GM12878 (cell line): ENCODE results near the gene GGNBP2. TPM values are rescaled to one million over a fixed set of nuclear protein-coding genes. Genes with fewer than 3 reads are reported as not detected.

Experiments
- ZBED1 ChIP-seq: IDR thresholded peaks from 2 replicates; pipeline ENCODE4 v1.6.1; 2016; ENCODE audit warnings: borderline replicate concordance
- ZBTB4 ChIP-seq: fragments of 450-650 bp; formaldehyde crosslinking; IDR thresholded peaks from 2 replicates; pipeline ENCODE4 v1.4.0; 2022; ENCODE audit warnings: mild to moderate bottlenecking, moderate library complexity
- polyA plus RNA-seq, 11 experiments: library from polyadenylated mRNA; depleted of rRNA in 4 of 11; unstranded in 6 of 11; stranded (reverse) in 5 of 11; fragments of >200 nt; fragmentation: Nextera tagmentation in 4 of 11; fragmentation: Illumina TruSeq in 1 of 11; extraction: Ambion mirVana in 4 of 11; extraction: Trizol in 1 of 11; gene quantifications; 1 replicate in 1 of 11; 2 replicates in 10 of 11; pipeline versions ENCODE4 v1.2.1 to v1.2.3, GENCODE V29; 2011 to 2016; ENCODE audit warnings: inconsistent platforms in 2 of 11, missing spikeins in 2 of 11, low read depth in 1 of 11
- total RNA-seq, 4 experiments: library from RNA; depleted of rRNA in 3 of 4; stranded (reverse); fragments of >200 nt in 3 of 4; fragmentation: Illumina TruSeq in 1 of 4; extraction: Trizol in 1 of 4; gene quantifications; 2 replicates each; pipeline versions ENCODE4 v1.2.1 to v1.2.3, GENCODE V29; 2013 to 2021
- TF ChIP-seq, protein P1 (sequence below): fragments of 450-650 bp; formaldehyde crosslinking; IDR thresholded peaks from 2 replicates; pipeline ENCODE4 v1.5.0; 2022; ENCODE audit warnings: mild to moderate bottlenecking, missing genetic modification characterization
- TF ChIP-seq, protein P2 (sequence below): fragments of 450-650 bp; IDR thresholded peaks from 2 replicates; pipeline ENCODE4 v1.6.1; 2017; ENCODE audit warnings: mild to moderate bottlenecking, low read depth, inconsistent platforms; ENCODE audit not compliant: poor library complexity, severe bottlenecking

The GGNBP2 gene
- total and polyA plus RNA-seq, 10 of the 15 experiments (the other 5 are each of a cell fraction or from before 2014, with no cell fraction given) = 36.3 to 82.0 (median 50.0) TPM

GRCh38 chr17:36631022-36631421, 86.3 kb downstream of the GGNBP2 start (continued):
- TF ChIP-seq, protein P1, sequence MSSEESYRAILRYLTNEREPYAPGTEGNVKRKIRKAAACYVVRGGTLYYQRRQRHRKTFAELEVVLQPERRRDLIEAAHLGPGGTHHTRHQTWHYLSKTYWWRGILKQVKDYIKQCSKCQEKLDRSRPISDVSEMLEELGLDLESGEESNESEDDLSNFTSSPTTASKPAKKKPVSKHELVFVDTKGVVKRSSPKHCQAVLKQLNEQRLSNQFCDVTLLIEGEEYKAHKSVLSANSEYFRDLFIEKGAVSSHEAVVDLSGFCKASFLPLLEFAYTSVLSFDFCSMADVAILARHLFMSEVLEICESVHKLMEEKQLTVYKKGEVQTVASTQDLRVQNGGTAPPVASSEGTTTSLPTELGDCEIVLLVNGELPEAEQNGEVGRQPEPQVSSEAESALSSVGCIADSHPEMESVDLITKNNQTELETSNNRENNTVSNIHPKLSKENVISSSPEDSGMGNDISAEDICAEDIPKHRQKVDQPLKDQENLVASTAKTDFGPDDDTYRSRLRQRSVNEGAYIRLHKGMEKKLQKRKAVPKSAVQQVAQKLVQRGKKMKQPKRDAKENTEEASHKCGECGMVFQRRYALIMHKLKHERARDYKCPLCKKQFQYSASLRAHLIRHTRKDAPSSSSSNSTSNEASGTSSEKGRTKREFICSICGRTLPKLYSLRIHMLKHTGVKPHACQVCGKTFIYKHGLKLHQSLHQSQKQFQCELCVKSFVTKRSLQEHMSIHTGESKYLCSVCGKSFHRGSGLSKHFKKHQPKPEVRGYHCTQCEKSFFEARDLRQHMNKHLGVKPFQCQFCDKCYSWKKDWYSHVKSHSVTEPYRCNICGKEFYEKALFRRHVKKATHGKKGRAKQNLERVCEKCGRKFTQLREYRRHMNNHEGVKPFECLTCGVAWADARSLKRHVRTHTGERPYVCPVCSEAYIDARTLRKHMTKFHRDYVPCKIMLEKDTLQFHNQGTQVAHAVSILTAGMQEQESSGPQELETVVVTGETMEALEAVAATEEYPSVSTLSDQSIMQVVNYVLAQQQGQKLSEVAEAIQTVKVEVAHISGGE (CRISPR knock-in tag) = no peak
- TF ChIP-seq ZBTB4 (no peak), ZBED1 (no peak)
- TF ChIP-seq, protein P2, sequence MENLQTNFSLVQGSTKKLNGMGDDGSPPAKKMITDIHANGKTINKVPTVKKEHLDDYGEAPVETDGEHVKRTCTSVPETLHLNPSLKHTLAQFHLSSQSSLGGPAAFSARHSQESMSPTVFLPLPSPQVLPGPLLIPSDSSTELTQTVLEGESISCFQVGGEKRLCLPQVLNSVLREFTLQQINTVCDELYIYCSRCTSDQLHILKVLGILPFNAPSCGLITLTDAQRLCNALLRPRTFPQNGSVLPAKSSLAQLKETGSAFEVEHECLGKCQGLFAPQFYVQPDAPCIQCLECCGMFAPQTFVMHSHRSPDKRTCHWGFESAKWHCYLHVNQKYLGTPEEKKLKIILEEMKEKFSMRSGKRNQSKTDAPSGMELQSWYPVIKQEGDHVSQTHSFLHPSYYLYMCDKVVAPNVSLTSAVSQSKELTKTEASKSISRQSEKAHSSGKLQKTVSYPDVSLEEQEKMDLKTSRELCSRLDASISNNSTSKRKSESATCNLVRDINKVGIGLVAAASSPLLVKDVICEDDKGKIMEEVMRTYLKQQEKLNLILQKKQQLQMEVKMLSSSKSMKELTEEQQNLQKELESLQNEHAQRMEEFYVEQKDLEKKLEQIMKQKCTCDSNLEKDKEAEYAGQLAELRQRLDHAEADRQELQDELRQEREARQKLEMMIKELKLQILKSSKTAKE = no peak
- TF ChIP-seq, all 136 proteins: peak for 0
